MG63 (cell line): ENCODE measurements around the gene IGF2BP1. TPM values are rescaled to one million over a fixed set of nuclear protein-coding genes. Genes with fewer than 3 reads are reported as not detected.
A peak's percentile ranks its signal among the peaks of the same experiment; 100 is the strongest.
"Not testable (repeated sequence)": the region's sequence is repeated elsewhere in the genome, so short reads cannot be mapped to it uniquely, and the experiment has no call there.

ENCODE experiments used
- DNase-seq: peaks from one replicate; pipeline ENCODE4 v3.0.0-alpha.2; 2020
- H3K27me3 ChIP-seq: fragments of 250-450 bp; sonication (Bioruptor Pico); 2 replicates; pipeline ENCODE4 v1.5.1; 2020; ENCODE audit warnings: mild to moderate bottlenecking, moderate library complexity
- H3K36me3 ChIP-seq: fragments of 250-450 bp; sonication (Bioruptor Pico); 2 replicates; pipeline ENCODE4 v1.5.1; 2020; ENCODE audit warnings: mild to moderate bottlenecking, moderate library complexity
- H3K4me3 ChIP-seq: fragments of 250-450 bp; sonication (Bioruptor Pico); 2 replicates; pipeline ENCODE4 v1.5.1; 2020; ENCODE audit warnings: mild to moderate bottlenecking, moderate library complexity
- H3K9me3 ChIP-seq: fragments of 250-450 bp; sonication (Bioruptor Pico); 2 replicates; pipeline ENCODE4 v1.5.1; 2020; ENCODE audit warnings: mild to moderate bottlenecking, moderate library complexity
- total RNA-seq: library from RNA; depleted of rRNA; stranded (reverse); fragments of >200 nt; shearing (Covaris generic); gene quantifications from 2 replicates; pipeline ENCODE4 v1.2.3, GENCODE V29; 2014; ENCODE audit warnings: low replicate concordance

Gene IGF2BP1
- total RNA-seq, 1 experiment from 2014 or later, result 0.95 TPM

DNA sequence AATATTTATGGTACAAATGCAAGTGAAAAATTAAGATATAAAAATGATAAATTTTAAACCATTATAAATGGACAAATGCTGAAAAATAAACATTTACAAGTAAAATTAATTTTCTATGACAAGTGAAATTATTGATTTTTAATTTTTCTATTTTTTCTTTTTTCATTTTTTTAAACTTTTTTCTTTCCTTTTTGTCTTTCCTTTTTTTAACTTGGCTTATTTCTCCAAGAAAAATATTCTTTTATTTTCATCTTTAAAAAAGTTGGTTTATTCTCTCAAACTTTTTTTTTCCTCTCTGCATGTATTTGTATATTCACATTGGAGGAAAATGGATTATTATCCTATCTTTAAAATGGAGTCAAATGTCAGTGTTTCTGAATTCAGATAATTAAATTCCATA lies 3.9 kb upstream of the IGF2BP1 start:
- no peaks in the 10 kb centered on the region for H3K36me3 ChIP-seq
- no peak overlapping the region for H3K4me3 ChIP-seq
- H3K9me3 ChIP-seq, result no peaks in the 10 kb centered on the region
- DNase-seq, result no peak
- peaks cover 94% of the 10 kb centered on the region for H3K27me3 ChIP-seq

DNA sequence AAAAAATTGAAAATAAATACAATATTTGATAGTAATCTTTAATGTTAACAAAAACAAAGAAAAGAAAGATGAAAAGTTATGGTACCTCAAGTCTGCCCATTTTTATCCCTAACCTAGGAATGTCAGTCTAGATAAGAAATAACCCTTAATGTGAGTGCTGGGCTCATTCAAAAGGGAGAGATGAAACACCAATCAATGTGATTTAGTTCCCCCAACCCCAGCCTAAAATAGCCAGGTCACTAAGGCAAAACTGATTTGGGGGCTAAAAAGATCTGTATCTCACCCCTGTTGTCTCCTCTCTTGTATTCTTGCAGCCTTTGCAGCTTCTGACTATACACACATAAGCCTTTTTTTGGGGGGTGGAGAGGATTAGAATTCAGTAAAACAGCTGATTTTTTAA lies 3.2 kb upstream of the IGF2BP1 start:
- no peak overlapping the region for H3K4me3 ChIP-seq
- H3K9me3 ChIP-seq, result no peaks in the 10 kb centered on the region
- DNase-seq, result no peak
- H3K27me3 ChIP-seq, result peaks cover 89% of the 10 kb centered on the region
- H3K36me3 ChIP-seq, result no peaks in the 10 kb centered on the region

GRCh38 chr17:48994549-48995303 lies 2.5 kb upstream of the IGF2BP1 start:
- peaks cover 86% of the 10 kb centered on the region for H3K27me3 ChIP-seq
- H3K9me3 ChIP-seq, result no peaks in the 10 kb centered on the region
- H3K36me3 ChIP-seq, result no peaks in the 10 kb centered on the region
- H3K4me3 ChIP-seq, result no peak overlapping the region; the same call in 1 of the 2 replicates
- no peak for DNase-seq

DNA sequence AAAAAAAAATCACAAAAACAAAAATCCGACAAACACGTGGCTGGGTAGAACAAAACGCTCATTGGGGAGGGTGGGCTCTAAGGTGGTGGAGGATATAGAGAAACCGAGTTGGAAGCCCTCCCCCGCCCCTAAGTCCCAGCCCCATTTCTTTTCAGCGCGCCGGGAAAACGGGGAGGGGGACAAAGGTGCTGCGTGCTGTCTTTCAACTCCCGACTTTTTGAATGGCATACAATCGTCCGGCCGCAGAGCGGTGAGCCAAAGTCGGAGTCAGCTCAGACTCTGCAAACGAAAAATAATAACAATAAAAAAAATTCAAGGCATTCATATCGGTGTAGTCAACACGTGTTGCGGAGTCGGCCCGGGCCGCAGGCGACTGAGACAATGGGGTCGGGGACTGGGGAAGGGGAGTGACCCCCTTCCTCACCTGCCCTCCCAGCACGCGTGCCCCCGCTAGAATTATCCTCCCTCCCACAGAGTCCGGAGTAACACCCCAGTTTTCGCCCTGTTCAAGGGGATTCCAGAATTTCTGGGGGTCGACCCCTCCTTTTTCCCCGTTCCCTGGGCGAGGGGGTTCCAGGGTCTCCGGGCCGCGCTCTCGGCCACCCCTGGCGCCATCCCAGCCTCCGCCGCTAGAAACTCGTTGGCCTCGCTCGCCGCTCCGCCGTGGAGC lies 1.7 kb upstream of the IGF2BP1 start:
- H3K36me3 ChIP-seq, result no peaks in the 10 kb centered on the region
- DNase-seq, result peak; percentile 33
- H3K4me3 ChIP-seq, result peak overlapping the region; percentile 23
- peaks cover 82% of the 10 kb centered on the region for H3K27me3 ChIP-seq
- no peaks in the 10 kb centered on the region for H3K9me3 ChIP-seq

- no peaks in the 10 kb centered on the region for H3K36me3 ChIP-seq
- DNase-seq, result peak; percentile 28
- peak overlapping the region; percentile 23 for H3K4me3 ChIP-seq
- H3K27me3 ChIP-seq, result peaks cover 80% of the 10 kb centered on the region
- no peaks in the 10 kb centered on the region for H3K9me3 ChIP-seq
These were observed 1.0 kb upstream of the IGF2BP1 start for GRCh38 chr17:48995974-48996721.

DNA sequence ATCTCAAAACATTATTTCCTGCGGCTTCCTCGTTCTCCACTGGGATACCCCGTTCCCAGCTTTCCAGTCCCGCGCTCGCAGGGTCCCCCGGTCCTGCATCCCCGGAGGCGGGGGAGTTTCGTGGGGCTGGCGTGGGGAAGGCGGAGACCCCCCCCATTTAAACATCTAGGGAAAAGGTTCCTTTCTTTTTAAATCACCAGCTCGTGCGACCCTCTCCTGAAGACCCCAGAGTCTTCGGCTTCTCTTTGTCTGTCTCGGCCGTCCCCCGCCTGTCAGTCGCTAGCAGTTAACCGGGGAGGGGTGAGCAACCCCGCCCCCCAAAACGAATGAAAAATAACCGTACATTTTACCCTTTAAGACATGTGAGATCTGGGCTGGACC lies 473 bp upstream of the IGF2BP1 start:
- peak overlapping the region; percentile 23 for H3K4me3 ChIP-seq
- no peak for DNase-seq
- no peaks in the 10 kb centered on the region for H3K9me3 ChIP-seq
- H3K27me3 ChIP-seq, result peaks cover 80% of the 10 kb centered on the region
- H3K36me3 ChIP-seq, result no peaks in the 10 kb centered on the region

- DNase-seq, result no peak
- Histone ChIP-seq H3K27me3 (peaks cover 80% of the 10 kb centered on the region), H3K9me3 (no peaks in the 10 kb centered on the region), H3K36me3 (no peaks in the 10 kb centered on the region), H3K4me3 (peak overlapping the region; percentile 41)
These were observed 822 bp downstream of the IGF2BP1 start for GRCh38 chr17:48997827-48998586.

- H3K27me3 ChIP-seq, result peaks cover 80% of the 10 kb centered on the region
- no peak for DNase-seq
These were observed 1.6 kb downstream of the IGF2BP1 start for GRCh38 chr17:48998587-48999440.

DNA sequence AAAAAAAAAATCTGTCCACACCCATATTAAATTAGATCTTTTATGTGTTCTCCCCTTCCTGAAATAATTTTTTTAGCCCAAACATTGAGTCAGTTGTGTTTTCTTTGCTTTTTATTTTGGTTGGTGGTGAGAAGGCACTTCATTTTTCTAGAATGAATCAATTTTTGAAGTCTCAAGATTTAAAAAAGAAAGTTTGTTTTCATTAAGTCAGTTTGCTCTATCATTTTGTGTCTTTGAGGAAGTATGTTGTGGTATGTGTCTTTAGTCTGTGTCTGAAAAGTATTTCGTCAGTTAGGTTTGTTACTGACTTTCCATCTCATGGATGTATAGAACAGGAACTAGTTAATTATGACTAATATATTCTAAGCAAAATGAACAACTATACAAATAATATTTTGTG lies 3.8 kb downstream of the IGF2BP1 start:
- Histone ChIP-seq H3K36me3 (no peaks in the 10 kb centered on the region), H3K4me3 (no peak overlapping the region), H3K9me3 (no peaks in the 10 kb centered on the region), H3K27me3 (peaks cover 80% of the 10 kb centered on the region)
- DNase-seq, result no peak

More at GRCh38 chr17:48998587-48999440, 1.6 kb downstream of the IGF2BP1 start:
- H3K4me3 ChIP-seq, result no peak overlapping the region
- no peaks in the 10 kb centered on the region for H3K36me3 ChIP-seq
- no peaks in the 10 kb centered on the region for H3K9me3 ChIP-seq

- no peaks in the 10 kb centered on the region for H3K36me3 ChIP-seq
- H3K9me3 ChIP-seq, result no peaks in the 10 kb centered on the region
- DNase-seq, result no peak
- peaks cover 80% of the 10 kb centered on the region for H3K27me3 ChIP-seq
- H3K4me3 ChIP-seq, result no peak overlapping the region
These were observed 4.5 kb downstream of the IGF2BP1 start for GRCh38 chr17:49001671-49002070.

GRCh38 chr17:49002331-49002730 lies 5.1 kb downstream of the IGF2BP1 start:
- Histone ChIP-seq H3K9me3 (no peaks in the 10 kb centered on the region), H3K36me3 (no peaks in the 10 kb centered on the region), H3K27me3 (peaks cover 81% of the 10 kb centered on the region), H3K4me3 (no peak overlapping the region)
- no peak for DNase-seq

DNA sequence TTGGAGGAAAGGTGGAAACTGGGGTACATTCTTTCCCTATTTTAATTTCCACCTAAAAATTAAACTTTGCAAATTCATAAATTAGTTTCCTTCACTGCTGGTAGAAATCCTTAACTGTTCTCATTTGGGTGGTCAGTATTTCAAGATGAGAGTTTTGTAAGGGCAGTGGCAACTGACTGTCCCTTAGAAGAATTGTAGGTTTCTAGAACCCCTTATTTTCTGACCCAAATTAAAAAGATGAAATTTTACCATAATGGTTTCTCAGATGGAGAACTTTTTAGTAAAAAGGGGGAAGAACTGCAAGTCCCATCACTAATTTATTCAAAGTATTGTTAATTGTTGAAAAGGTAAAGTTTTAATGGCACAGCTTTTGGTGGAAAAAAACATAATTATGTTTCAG lies 5.6 kb downstream of the IGF2BP1 start:
- peaks cover 81% of the 10 kb centered on the region for H3K27me3 ChIP-seq
- no peaks in the 10 kb centered on the region for H3K9me3 ChIP-seq
- no peak overlapping the region for H3K4me3 ChIP-seq
- no peak for DNase-seq
- H3K36me3 ChIP-seq, result no peaks in the 10 kb centered on the region

DNA sequence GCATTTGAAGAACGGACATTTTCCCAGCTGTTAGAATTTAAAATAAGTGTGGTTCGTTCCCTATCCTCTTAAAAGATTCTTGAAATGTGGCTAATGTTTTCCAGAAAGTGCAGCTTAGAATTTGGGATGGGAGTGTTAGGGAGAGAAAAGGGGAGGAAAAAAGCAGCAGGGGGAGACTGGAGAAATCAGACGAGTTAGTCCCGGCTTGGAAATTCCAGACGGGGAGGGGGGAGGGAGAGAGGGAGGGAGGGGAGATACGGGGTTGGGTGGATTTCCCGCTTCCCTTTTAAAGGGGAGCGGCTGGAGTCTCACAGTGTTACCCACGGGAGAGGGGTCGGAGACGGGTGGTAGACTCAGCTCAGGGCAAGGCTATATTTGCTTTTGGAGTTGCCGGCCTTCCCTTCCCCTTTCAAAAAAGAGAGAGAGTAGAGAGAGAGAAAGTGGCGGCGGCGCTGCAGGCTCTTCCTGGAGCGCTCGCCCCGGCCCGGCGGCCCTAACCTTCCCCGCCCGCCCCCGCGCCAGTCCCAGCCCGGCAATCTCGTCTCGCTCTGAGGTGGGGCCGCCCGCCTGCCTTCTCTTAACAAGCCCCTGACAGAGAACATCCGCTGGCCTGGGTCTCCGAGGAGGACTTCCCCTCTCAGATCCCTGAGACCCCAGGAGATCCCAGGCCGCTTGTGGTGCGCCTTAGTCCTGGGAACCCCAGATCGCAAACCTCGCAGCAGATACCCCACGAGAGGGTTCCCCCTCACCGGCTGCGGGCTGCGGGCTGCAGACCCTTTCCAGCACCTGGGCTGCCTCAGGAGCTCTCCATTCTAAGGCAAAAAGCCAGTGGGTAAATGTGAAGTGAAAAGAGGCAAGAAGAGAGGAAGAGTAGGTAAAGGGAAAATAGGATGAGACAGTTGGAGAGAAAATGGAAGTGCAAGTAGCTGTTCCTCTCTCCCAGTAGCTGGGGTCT lies 6.6 kb downstream of the IGF2BP1 start:
- Histone ChIP-seq H3K27me3 (peaks cover 82% of the 10 kb centered on the region), H3K9me3 (no peaks in the 10 kb centered on the region), H3K4me3 (no peak overlapping the region), H3K36me3 (no peaks in the 10 kb centered on the region)
- DNase-seq, result no peak

- Histone ChIP-seq H3K4me3 (no peak overlapping the region), H3K9me3 (no peaks in the 10 kb centered on the region), H3K27me3 (peaks cover 85% of the 10 kb centered on the region), H3K36me3 (no peaks in the 10 kb centered on the region)
- no peak for DNase-seq
These were observed 8.0 kb downstream of the IGF2BP1 start for GRCh38 chr17:49005140-49005539.

GRCh38 chr17:49008908-49009307 lies 11.7 kb downstream of the IGF2BP1 start:
- H3K27me3 ChIP-seq, result peaks cover 86% of the 10 kb centered on the region

More at GRCh38 chr17:49008908-49009307, 11.7 kb downstream of the IGF2BP1 start:
- not testable (repeated sequence) for DNase-seq, H3K36me3 ChIP-seq, H3K9me3 ChIP-seq, H3K4me3 ChIP-seq
